Right lobe of liver (tissue), 4 donors: ENCODE data around the gene NRXN3.

ENCODE experiments used
- POLR2A ChIP-seq: fragments of 450-650 bp; IDR thresholded peaks from one replicate; pipeline ENCODE4 v1.6.1; 2017; ENCODE audit warnings: antibody characterized with exemption, mild to moderate bottlenecking
- TF ChIP-seq, protein P1 (sequence below), 4 donors: fragments of 200-600 bp in 3 of 4; fragments of 450-650 bp in 1 of 4; IDR thresholded peaks; one replicate each; pipeline versions ENCODE4 v1.5.1 to v1.8.0; 2016 to 2022; ENCODE audit warnings: antibody characterized with exemption in 4 of 4, mild to moderate bottlenecking in 2 of 4
- donor health status: DM: no; HTN: no; CAD: no.
- donor health status: DM: no; HTN: no; CAD: no.
- donor health status: DM: no; HTN: yes; CAD: no.

- TF ChIP-seq, protein P1, sequence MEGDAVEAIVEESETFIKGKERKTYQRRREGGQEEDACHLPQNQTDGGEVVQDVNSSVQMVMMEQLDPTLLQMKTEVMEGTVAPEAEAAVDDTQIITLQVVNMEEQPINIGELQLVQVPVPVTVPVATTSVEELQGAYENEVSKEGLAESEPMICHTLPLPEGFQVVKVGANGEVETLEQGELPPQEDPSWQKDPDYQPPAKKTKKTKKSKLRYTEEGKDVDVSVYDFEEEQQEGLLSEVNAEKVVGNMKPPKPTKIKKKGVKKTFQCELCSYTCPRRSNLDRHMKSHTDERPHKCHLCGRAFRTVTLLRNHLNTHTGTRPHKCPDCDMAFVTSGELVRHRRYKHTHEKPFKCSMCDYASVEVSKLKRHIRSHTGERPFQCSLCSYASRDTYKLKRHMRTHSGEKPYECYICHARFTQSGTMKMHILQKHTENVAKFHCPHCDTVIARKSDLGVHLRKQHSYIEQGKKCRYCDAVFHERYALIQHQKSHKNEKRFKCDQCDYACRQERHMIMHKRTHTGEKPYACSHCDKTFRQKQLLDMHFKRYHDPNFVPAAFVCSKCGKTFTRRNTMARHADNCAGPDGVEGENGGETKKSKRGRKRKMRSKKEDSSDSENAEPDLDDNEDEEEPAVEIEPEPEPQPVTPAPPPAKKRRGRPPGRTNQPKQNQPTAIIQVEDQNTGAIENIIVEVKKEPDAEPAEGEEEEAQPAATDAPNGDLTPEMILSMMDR (IDR thresholded peaks at IDR 0.05) = no peak
- no peak for TF ChIP-seq POLR2A
Observed at GRCh38 chr14:78674820-78675219, 504.6 kb downstream of the NRXN3 start.
